Kidney epithelial cell (primary cell): ENCODE data around the gene RGPD4. TPM values are rescaled to one million over a fixed set of nuclear protein-coding genes. Genes with fewer than 3 reads are reported as not detected.

ENCODE experiments used
- DNase-seq: peaks from one replicate; pipeline ENCODE4 v3.0.0-alpha.2; 2010; ENCODE audit warnings: low read depth
- H3K27me3 ChIP-seq: 2 replicates; pipeline ENCODE4 v1.6.0; 2011; ENCODE audit warnings: low read length; ENCODE audit not compliant: control insufficient read depth, insufficient read depth
- H3K36me3 ChIP-seq: 2 replicates; pipeline ENCODE4 v1.5.1; 2011; ENCODE audit warnings: low read length; ENCODE audit not compliant: control insufficient read depth, insufficient read depth
- H3K4me3 ChIP-seq: 2 replicates; pipeline ENCODE4 v1.5.1; 2011; ENCODE audit warnings: low read depth, mild to moderate bottlenecking, control low read depth, low read length
- total RNA-seq: library from RNA; depleted of rRNA; stranded (reverse); fragments of >200 nt; gene quantifications from 2 replicates; pipeline ENCODE4 v1.2.3, GENCODE V29; 2015
- TF ChIP-seq, protein P1 (sequence below): IDR thresholded peaks from 2 replicates; pipeline ENCODE4 v1.5.1; 2011; ENCODE audit warnings: mild to moderate bottlenecking, moderate library complexity, low read length, control low read depth, inconsistent platforms; ENCODE audit not compliant: insufficient read depth, poor library complexity, severe bottlenecking

The RGPD4 gene
- total RNA-seq, 1 donor from 2014 or later = not detected

DNA sequence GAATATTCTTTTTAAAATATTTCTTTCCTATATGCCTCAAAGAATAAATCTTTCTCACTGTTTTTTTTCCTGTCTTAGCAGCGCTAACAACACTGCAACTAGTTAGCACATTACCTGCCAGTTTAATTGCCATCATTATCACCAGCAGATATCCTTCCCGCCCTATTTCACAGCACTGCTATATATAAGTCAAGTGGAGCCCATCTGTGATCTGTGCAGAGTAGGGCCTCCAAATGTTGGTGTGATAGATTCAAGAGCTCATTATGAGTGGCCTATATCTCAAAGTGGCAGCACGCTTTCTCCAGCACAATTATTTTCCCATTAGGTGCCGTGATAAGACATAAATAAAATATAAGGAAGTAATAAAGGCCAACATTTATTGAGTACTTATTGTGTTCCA lies 19.8 kb upstream of the RGPD4 start:
- Histone ChIP-seq H3K4me3 (no peak overlapping the region), H3K36me3 (no peaks in the 10 kb centered on the region), H3K27me3 (no peaks in the 10 kb centered on the region)
- no peak for DNase-seq
- TF ChIP-seq, protein P1, sequence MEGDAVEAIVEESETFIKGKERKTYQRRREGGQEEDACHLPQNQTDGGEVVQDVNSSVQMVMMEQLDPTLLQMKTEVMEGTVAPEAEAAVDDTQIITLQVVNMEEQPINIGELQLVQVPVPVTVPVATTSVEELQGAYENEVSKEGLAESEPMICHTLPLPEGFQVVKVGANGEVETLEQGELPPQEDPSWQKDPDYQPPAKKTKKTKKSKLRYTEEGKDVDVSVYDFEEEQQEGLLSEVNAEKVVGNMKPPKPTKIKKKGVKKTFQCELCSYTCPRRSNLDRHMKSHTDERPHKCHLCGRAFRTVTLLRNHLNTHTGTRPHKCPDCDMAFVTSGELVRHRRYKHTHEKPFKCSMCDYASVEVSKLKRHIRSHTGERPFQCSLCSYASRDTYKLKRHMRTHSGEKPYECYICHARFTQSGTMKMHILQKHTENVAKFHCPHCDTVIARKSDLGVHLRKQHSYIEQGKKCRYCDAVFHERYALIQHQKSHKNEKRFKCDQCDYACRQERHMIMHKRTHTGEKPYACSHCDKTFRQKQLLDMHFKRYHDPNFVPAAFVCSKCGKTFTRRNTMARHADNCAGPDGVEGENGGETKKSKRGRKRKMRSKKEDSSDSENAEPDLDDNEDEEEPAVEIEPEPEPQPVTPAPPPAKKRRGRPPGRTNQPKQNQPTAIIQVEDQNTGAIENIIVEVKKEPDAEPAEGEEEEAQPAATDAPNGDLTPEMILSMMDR = no peak

GRCh38 chr2:107807988-107808387 lies 18.7 kb upstream of the RGPD4 start:
- Histone ChIP-seq H3K36me3 (no peaks in the 10 kb centered on the region), H3K27me3 (no peaks in the 10 kb centered on the region), H3K4me3 (no peak overlapping the region)
- no peak for DNase-seq
- TF ChIP-seq, protein P1 = no peak

GRCh38 chr2:107808959-107809358 lies 17.7 kb upstream of the RGPD4 start:
- TF ChIP-seq, protein P1 = no peak
- H3K4me3 ChIP-seq = no peak overlapping the region
- H3K36me3 ChIP-seq = no peaks in the 10 kb centered on the region
- no peaks in the 10 kb centered on the region for H3K27me3 ChIP-seq
- peak; percentile 42 for DNase-seq

DNA sequence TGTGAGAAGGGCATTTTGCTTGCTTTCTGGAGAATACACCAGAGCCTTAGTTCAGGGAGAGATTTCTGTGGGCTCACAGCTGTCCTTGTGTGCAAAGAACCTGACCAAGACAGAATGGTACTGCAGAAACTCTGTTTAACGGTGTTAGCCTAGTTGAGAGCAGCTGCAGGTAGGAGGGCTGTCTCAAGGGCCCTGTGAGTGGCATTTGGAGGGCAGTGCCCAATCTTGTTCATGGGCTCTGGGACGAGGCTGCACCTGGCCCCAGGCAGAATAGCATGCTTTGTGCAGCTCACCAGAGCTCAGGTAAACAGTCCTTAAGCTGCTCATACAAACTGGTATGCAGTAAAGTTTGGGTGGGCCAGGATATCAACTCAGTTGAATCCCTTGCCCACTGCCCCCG lies 16.9 kb upstream of the RGPD4 start:
- no peak overlapping the region for H3K4me3 ChIP-seq

GRCh38 chr2:107810734-107811133 lies 16.0 kb upstream of the RGPD4 start:
- H3K27me3 ChIP-seq = no peaks in the 10 kb centered on the region
- H3K36me3 ChIP-seq = no peaks in the 10 kb centered on the region
- no peak for DNase-seq
- TF ChIP-seq, protein P1 = no peak
- no peak overlapping the region for H3K4me3 ChIP-seq

More for the DNA sequence above, 16.9 kb upstream of the RGPD4 start:
- TF ChIP-seq, protein P1 = no peak
- DNase-seq = no peak
- Histone ChIP-seq H3K36me3 (no peaks in the 10 kb centered on the region), H3K27me3 (no peaks in the 10 kb centered on the region)

GRCh38 chr2:107811411-107811810 lies 15.3 kb upstream of the RGPD4 start:
- TF ChIP-seq, protein P1 = no peak
- no peak for DNase-seq
- H3K4me3 ChIP-seq = no peak overlapping the region
- no peaks in the 10 kb centered on the region for H3K36me3 ChIP-seq
- H3K27me3 ChIP-seq = no peaks in the 10 kb centered on the region
